A673 (cell line): Measurements from ENCODE around the gene SFMBT2. TPM values are rescaled to one million over a fixed set of nuclear protein-coding genes. Genes with fewer than 3 reads are reported as not detected.
"Not testable (repeated sequence)": the region's sequence is repeated elsewhere in the genome, so short reads cannot be mapped to it uniquely, and the experiment has no call there.

ENCODE experiments used
- BruUV-seq: library from RNA; stranded (reverse); fragments of 400-500 nt; replicated peaks from 2 replicates; lab custom pipeline; 2021; lab: Mats Ljungman, UMichigan
- CTCF ChIA-PET: fragments of 300-600 bp; sonication (Branson Sonifier 250); formaldehyde crosslinking; loops from one replicate; lab custom pipeline; 2022; ENCODE audit warnings: antibody characterized with exemption; lab: Charles Lee
- POLR2A ChIA-PET: fragments of 300-600 bp; sonication (Branson Sonifier 250); formaldehyde crosslinking; loops from one replicate; lab custom pipeline; 2022; ENCODE audit warnings: antibody characterized with exemption; ENCODE audit not compliant: low non-redundant PET; lab: Charles Lee
- DNase-seq: peaks from one replicate; pipeline ENCODE4 v3.0.0-alpha.2; 2015; ENCODE audit warnings: low spot score
- H3K27ac ChIP-seq: fragments of 200-600 bp; sonication (generic); 2 replicates; pipeline ENCODE4 v1.5.1; 2016; ENCODE audit warnings: mixed run types, low read depth, mild to moderate bottlenecking, mixed read lengths, antibody characterized with exemption, low read length; ENCODE audit not compliant: poor library complexity, severe bottlenecking
- H3K27me3 ChIP-seq: fragments of 200-600 bp; sonication (generic); replicated peaks from 2 replicates; pipeline ENCODE4 v1.6.1; 2017; ENCODE audit warnings: mixed run types, low read depth, mild to moderate bottlenecking, mixed read lengths, antibody characterized with exemption, low read length; ENCODE audit not compliant: insufficient read depth, poor library complexity
- H3K36me3 ChIP-seq: fragments of 200-600 bp; sonication (generic); 2 replicates; pipeline ENCODE4 v1.6.1; 2016; ENCODE audit warnings: mixed run types, mild to moderate bottlenecking, mixed read lengths, antibody characterized with exemption, low read length; ENCODE audit not compliant: insufficient read depth, poor library complexity, severe bottlenecking
- H3K4me1 ChIP-seq: fragments of 200-600 bp; sonication (generic); 2 replicates; pipeline ENCODE4 v1.6.1; 2017; ENCODE audit warnings: mixed run types, mild to moderate bottlenecking, mixed read lengths, antibody characterized with exemption, low read length; ENCODE audit not compliant: insufficient read depth, poor library complexity, severe bottlenecking
- H3K4me3 ChIP-seq: fragments of 200-600 bp; sonication (generic); 2 replicates; pipeline ENCODE4 v1.5.1; 2016; ENCODE audit warnings: low read depth, mixed run types, mild to moderate bottlenecking, mixed read lengths, low read length; ENCODE audit not compliant: poor library complexity, severe bottlenecking
- H3K9me3 ChIP-seq: fragments of 200-600 bp; sonication (generic); 2 replicates; pipeline ENCODE4 v1.6.1; 2016; ENCODE audit warnings: mixed run types, low read depth, mild to moderate bottlenecking, mixed read lengths, antibody characterized with exemption, low read length; ENCODE audit not compliant: poor library complexity, severe bottlenecking
- EZH2 ChIP-seq: fragments of 200-600 bp; sonication (generic); IDR thresholded peaks from 2 replicates; pipeline ENCODE4 v1.6.1; 2017; ENCODE audit warnings: borderline replicate concordance, low read depth, mild to moderate bottlenecking, mixed read lengths, antibody characterized with exemption, low read length; ENCODE audit not compliant: poor library complexity, severe bottlenecking
- intact Hi-C: fragments of 100-400 bp; cut with micrococcal nuclease; formaldehyde crosslinking; loops from one replicate; pipeline ENCODE4 v1.10.0; 2022; ENCODE audit not compliant: unreplicated experiment
- total RNA-seq: library from RNA; stranded (reverse); gene quantifications from 2 replicates; pipeline ENCODE4 v1.2.3, GENCODE V29; 2021
- TF ChIP-seq, protein P1 (sequence below): fragments of 300-800, 200-600 bp; sonication (generic); conservative IDR thresholded peaks from 2 replicates; pipeline ENCODE4 v1.5.1; 2017; ENCODE audit warnings: low read depth, mild to moderate bottlenecking, antibody characterized with exemption, low read length, moderate library complexity, mixed read lengths

Gene SFMBT2
- total RNA-seq, 1 experiment from 2014 or later, result 8.2 TPM

DNA sequence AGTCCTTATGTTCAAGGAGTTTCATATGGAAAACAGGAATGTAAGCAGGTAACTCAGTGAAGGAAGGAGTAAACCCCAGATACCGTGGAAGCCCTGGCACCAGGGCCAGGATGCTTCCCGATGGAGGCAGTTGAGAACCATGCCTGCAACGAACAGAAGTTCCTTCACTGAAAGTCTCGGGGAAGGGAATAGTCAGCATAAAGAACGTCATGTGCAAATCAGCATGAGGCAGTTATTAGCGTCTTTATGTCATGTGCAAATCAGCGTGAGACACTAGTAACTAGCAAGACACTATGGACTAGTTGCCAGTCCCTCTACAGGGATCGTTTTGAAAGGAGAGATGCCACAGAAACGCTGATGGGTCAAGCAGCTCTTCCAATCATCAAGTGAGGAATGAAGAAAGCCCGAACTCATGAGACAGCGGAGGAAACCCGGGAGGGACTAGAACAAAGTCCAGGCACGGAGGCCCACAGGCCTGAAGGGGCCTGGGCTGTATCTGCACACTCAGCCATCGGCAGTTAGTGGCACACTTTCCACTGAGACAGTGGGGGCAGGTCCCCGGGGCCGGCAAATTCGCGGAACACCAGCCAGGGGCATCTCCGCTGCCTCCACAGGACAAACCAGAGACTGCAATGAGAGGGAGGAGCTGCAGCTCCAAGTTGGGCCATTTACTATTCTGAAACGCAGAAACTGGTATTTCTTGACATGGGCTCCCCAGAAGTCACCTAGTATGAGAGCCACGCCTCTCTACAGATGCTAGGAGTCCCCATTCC is 109.6 kb downstream of the SFMBT2 start:
- H3K4me1 ChIP-seq, result no peaks in the 10 kb centered on the region
- no TSS peak for BruUV-seq
- DNase-seq, result peak; percentile 12
- CTCF ChIA-PET, result interaction anchor here (0.7 kb wide), 1 partner anchor 40 kb away, joined by 3 read pairs; no protein-coding TSS in a partner anchor
- TF ChIP-seq EZH2, result no peak
- TF ChIP-seq, protein P1, sequence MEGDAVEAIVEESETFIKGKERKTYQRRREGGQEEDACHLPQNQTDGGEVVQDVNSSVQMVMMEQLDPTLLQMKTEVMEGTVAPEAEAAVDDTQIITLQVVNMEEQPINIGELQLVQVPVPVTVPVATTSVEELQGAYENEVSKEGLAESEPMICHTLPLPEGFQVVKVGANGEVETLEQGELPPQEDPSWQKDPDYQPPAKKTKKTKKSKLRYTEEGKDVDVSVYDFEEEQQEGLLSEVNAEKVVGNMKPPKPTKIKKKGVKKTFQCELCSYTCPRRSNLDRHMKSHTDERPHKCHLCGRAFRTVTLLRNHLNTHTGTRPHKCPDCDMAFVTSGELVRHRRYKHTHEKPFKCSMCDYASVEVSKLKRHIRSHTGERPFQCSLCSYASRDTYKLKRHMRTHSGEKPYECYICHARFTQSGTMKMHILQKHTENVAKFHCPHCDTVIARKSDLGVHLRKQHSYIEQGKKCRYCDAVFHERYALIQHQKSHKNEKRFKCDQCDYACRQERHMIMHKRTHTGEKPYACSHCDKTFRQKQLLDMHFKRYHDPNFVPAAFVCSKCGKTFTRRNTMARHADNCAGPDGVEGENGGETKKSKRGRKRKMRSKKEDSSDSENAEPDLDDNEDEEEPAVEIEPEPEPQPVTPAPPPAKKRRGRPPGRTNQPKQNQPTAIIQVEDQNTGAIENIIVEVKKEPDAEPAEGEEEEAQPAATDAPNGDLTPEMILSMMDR, result peak; percentile 41
- H3K27me3 ChIP-seq, result peaks cover 11% of the 10 kb centered on the region
- no peak overlapping the region for H3K4me3 ChIP-seq
- POLR2A ChIA-PET, result no interaction called here
- intact Hi-C loops, result no loop called here
- H3K36me3 ChIP-seq, result no peaks in the 10 kb centered on the region
- no peaks in the 10 kb centered on the region for H3K9me3 ChIP-seq
- H3K27ac ChIP-seq, result no peak overlapping the region

DNA sequence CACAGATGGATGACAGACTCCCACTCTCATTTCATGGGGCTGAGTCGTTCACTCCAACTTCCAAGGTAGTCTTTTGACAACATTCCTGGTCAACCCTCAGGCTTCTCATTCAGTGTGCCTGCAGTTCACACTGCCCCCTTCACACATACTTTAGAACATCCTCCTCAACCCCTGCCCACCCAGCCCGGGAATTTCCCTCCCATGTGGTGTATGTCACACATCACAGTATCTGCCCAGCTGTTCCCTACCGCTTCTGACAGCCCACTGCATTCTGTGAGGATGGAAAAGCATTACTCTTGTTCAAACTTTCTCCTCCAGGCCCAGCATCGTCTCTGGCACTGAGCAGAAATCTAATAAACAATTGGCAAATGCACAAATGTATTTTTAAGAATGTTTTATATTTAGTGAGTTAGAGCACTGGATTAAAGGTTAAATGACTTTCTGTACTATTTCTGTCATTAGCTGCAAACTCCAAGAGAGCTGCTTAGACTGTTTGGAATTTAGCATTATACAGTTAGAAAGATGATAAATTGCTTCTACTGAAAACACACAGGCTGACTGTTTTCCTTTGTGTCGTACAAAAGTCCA is 110.4 kb downstream of the SFMBT2 start:
- intact Hi-C loops, result no loop called here
- H3K36me3 ChIP-seq, result no peaks in the 10 kb centered on the region
- POLR2A ChIA-PET, result no interaction called here
- no peak for TF ChIP-seq EZH2
- TF ChIP-seq, protein P1, result no peak
- no peaks in the 10 kb centered on the region for H3K9me3 ChIP-seq
- H3K27me3 ChIP-seq, result peaks cover 11% of the 10 kb centered on the region
- H3K4me1 ChIP-seq, result no peaks in the 10 kb centered on the region
- CTCF ChIA-PET, result no interaction called here
- H3K4me3 ChIP-seq, result no peak overlapping the region
- no peak for DNase-seq
- H3K27ac ChIP-seq, result no peak overlapping the region
- no TSS peak for BruUV-seq

DNA sequence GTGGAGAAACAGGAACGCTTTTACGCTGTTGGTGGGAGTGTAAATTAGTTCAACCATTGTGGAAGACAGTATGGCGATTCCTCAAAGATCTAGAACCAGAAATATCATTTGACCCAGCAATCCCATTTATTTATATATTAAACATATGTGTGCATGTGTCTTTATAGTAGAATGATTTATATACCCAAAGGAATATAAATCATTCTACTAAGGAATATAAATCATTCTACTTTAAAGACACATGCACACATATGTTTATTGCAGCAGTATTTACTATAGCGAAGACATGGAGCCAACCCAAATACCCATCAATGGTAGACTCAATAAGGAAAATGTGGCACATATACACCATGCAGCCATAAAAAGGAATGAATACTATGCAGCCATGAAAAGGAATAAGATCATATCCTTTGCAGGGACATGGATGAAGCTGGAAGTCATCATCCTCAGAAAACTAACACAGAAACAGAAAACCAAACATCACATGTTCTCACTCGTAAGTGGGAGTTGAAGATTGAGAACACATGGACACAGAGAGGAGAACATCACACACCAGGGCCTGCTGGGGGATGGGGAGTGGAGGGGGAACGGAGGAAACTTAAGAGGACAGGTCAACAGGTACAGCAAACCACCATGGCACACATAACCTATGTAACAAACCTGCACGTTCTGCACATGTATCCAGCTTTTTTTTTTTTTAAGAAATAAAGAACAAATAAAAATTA is 111.1 kb downstream of the SFMBT2 start:
- POLR2A ChIA-PET, BruUV-seq: not testable (repeated sequence)

More for the DNA sequence above, 111.1 kb downstream of the SFMBT2 start:
- H3K4me3 ChIP-seq, H3K27ac ChIP-seq, H3K36me3 ChIP-seq, H3K27me3 ChIP-seq, H3K4me1 ChIP-seq, H3K9me3 ChIP-seq, intact Hi-C loops: not testable (repeated sequence)
- CTCF ChIA-PET, result interaction anchor here (0.6 kb wide), 1 partner anchor 736 kb away, joined by 4 read pairs; no protein-coding TSS in a partner anchor
- peak; percentile 62 for DNase-seq
